Measurements from ENCODE around the gene STIM2. TPM values are rescaled to one million over a fixed set of nuclear protein-coding genes. Genes with fewer than 3 reads are reported as not detected.

The STIM2 gene
- total RNA-seq, 1 experiment from 2014 or later: 37.8 TPM

DNA sequence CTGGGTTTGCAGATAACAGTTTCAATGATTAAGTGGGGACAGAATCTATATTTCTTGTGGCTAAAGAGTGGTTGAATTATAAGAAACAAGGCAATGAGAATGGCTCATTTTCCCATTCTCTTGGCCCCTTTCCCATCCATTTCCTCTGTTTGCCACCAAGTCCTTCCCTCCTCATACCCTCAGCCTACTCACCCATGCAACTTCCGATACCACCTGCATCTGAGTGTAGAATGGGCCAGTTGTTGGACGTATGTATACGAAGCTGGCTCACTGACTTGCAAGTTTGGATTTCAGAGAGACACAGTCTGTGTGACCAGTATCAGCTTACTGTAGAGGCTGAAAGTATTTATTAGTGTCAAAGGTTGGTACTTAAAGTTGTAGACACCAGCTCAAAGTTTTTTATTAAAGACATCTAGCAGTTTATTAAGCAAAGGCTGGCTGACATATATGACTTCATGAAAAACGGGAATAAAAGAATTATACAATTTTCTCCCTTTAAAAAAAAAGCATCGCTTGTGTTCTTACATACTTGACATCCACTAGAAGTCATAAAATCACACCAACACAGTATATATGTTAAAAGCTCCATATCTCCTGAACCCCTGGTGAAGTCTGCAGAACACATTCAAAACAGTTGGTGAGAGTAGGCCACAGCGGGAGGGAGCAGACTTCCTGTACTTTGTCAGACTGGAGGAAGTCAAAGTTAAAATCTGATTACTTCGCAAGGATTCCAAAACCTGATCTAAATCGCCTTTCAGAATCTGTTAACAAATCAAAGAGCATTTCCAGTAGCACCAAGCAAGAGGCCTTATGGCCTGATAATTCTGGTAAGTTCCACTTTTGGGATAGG is 22.4 kb upstream of the STIM2 start:
- DNase-seq (ENCODE audit: low read depth): no peak

DNA sequence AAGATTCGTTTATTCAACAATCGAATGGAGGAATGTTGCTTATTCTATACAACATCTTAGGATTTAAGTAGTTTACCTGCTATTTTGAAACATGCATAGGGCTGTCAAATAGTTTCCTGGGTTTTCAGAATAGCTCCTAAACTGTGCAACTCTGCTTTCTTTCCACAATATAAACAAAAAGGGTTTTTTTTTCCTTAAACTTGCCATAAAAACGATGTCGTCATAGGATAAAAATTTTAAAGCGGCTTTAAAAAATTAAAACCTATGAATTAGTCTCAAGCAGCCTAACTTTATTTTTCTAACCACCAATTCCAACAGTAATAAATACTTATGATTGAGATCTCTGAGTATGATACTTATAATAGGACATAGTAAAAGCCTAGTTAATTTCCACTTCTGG is 21.6 kb upstream of the STIM2 start:
- DNase-seq (ENCODE audit: low read depth): no peak

DNA sequence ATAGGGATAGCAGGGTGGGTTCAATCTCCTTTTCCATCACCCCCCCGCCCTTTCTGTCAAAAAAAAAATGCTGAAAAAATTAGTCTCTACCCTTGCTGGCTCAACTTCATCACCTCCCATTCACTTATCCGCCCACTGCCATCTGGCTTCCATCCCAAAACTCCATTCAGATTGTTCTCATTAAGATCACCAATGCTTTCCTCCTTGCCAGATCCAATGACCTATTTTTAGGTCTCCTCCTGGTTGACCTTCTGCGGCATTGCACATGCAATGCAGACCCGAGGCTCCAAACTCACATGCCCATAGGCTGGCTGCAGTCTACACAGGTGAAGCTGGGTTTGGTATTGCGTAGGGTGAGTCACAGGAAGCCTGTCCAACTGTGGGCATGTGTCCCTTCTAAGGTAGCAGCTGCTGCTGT is 21.1 kb upstream of the STIM2 start:
- DNase-seq (ENCODE audit: low read depth): peak; percentile 70

DNA sequence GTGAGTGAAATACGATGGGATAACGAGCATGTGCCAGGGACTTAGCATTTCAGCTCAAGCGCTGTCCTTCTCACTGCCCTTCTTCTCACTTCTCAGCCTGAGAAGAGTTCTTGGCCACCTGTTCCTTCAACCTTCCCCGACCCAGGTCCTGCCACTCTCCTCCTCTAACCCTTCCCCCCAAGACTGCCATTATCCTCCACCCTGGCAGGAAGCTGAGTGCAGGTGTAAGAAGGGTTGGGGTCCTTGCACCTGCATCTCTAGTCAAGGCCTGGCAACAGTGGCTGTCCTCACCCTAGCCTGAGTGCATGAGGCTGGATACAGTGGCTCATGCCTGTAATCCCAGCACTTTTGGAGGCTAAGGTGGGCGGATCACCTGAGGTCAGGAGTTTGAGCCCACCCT is 19.9 kb upstream of the STIM2 start:
- no peak for DNase-seq (ENCODE audit: low read depth)

DNA sequence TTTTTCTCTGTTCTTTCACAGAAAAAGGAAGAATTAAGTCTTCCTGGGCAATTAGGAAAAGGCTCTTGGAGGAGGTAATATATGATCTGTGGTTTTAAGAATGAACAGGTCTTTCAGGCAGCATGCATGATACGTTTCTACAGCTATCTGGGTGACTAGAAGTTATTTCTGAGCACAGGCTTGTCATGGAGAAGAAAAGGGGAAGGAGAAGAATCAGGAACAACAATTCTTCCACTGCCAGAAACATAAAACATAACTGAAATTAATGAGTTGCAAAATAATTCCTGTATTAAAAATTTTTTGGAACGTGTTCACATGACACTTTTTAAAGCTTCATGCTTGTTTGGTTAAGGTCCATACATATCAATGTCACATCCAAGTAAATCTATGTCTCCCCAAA is 17.7 kb upstream of the STIM2 start:
- no peak for DNase-seq (ENCODE audit: low read depth)

DNA sequence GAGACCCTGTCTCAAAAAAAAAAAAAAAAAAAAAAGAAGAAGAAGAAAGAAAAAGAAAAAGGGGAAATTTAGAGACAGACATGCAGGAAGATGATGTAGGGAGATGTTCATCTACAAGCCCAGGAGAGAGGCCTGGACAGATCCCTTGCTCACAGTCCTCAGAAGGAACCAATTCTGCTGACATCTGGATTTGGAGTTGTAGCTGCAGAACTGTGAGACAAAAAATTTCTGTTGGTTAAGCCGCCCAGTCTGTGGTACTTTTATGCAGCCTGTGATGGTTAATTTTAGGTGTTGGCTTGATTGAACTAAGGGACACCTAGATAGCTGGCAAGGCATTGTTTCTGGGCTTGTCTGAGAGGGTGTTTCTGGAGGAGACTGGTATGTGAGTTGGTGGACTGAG is 10.1 kb upstream of the STIM2 start:
- no peak for DNase-seq (ENCODE audit: low read depth)

DNA sequence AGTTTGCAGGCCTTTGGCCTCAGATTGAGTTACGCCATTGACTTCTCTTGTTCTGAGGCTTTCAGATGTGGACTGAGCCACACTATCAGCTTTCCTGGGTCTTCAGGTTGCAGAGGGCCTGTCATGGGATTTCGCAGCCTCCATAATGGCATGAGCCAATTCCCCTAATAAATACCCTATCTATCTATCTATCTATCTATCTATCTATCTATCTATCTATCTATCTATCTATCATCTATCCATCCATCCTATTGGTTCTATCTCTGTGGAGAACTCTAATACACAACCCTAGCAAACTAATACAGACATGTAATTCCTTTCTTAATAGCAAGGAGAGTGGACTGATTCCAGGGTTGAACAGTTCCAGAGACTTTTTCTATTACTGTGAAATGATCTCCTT is 9.5 kb upstream of the STIM2 start:
- no peak for DNase-seq (ENCODE audit: low read depth)

DNA sequence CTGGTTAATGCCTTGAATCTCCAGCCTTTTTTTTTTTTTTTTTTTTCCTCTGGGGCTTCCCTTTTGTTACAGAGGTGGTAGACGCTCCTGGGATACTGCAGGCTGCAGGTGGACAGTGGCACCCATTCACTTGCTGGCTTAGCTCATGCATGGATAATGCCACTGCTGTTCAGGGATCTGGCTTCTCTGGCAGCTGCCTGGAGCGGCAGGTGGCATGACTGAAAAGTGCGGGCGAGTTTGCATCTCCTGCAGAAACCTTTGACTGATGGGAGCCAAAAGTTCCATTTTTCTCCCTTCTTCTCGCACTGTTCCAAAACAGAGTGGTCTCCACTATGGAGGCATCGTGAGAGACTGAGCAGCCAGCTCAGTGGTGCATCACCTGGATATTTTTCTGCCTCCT is 5.9 kb upstream of the STIM2 start:
- no peak for DNase-seq (ENCODE audit: low read depth)

DNA sequence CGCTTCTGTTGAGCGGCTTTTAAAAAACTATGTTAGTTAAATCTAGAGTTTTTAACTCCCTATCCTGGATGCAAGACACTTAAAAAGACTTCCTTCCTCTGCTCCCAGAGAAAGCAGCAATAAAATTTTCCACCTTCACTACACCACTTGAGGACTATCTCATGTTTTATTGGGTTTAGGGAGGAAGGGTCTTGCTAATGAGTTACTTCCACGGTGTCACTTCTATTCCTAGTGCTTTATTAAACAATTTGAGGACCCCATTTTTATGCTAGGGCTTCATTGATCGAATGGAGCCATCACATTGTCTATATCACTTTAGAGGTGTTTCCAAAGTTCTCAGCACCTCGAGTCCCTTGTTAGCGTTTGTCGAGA is 3.7 kb upstream of the STIM2 start:
- no peak for DNase-seq (ENCODE audit: low read depth)

DNA sequence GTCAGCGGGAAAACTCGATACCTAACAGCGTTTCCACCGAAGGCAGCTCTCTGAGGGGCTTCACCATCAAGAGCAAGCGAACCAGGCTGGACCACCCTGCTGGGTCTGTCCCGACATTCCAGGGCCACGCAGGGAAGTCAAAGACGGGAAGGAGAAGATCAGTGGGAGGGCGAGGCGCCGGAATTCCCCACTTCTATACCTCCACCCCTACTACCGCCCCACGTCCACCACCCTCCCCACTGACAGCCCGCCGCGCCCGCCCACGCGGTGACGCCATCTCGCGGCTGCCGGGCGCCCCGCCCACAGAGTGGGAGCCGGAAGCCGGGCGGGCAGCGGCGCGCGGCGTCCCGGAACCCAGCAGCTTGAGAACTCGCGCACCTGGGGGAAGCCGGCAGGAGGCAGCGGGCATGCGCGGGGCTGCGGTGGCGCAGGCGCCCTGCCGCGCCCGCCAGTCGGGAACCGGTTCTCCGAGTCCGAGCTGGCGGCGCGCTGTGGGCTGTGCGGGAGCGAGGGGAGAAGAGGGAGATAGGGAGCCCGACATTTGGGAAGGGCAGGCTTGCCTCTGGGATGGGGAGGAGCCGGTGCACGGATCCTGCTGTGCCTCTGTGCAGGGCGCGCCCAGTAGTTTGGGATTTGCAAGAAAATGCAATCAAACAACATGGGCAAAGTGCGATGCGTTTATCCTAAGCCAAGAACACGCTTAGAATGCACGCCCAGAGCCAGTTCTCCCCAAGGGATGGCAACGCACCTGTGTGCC is 3.2 kb upstream of the STIM2 start:
- DNase-seq (ENCODE audit: low read depth): peak; percentile 75

DNA sequence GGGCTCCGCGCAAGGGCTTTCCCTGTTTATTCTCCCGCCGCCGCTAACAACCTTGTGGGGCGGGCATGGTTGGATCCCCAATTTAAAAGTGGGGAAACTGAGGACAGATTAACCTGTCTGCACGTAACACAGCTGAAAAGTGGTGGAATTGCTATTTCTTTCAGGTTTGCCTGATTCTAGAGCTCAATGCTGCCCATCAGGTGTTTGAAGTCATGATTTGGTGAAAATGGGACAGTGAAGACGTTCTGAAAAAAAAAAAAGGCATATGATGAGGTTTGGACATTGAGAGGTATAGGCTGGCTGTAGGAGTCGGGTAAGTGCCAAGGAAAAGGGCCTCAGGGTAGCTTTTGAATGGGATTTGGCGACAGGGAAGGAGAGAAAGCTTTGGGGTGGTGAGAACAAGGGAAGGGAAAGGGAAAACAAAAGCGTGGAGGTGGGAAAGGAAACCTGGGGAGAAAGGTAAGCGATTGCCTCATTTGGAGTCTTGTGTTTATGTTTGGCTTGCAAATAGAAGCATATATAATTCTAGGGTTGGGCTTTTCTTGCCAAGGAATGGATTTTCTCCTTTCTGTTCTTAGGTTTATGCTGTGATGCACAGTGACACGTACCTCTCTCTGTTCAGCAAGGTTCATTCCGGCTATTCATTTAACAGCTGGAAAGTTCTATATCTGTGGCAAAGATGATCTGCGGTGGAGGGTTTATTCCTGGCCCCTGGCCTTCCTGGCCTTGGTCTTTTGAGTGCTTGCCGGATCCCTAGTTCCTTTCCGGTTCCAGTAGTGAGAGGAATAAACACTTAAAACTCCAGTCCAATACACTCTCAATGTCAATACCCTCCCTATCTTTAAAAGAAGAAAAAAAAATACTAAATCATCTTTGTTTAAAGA is 2.4 kb upstream of the STIM2 start:
- no peak for DNase-seq (ENCODE audit: low read depth)

DNA sequence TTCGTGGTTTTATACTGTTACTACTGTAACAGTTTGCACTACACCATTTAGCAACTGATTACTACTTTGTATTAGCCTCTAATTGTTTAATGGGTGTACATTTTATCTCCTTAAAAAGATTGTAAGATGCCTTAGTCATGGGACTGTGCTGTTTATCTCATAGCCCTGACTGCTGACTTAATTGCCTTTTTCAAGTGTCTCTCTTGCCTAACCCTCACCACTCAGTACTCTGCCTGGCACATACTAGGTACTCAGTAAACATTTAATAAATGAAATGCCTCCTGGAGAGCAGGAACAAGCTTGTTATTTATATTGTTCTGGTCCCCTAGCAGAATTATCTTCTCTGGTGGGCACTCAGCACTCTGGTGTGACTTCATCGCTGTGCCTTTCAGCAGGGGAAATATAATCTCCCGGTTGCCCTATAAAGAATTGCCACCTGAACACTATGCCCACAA is 1.7 kb upstream of the STIM2 start:
- DNase-seq (ENCODE audit: low read depth): no peak

DNA sequence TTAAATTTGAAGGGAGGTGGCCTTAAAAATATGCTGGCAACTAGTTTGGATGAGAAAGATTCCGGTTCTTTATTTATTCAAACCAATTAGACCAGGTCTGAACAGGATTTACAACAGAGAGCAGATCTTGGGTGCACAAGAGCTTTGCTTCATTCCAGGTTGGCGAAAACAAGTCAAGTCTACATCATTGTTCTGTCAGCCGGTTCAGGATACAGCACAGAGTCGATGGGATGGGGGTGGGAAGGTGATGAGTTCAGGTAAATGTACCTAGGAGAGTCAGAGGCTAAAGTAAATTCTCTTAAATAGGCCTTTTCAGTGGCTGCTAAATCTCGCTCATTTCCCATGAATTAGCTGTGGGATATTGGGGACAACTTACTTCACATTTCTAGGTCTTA is 882 bp upstream of the STIM2 start:
- DNase-seq (ENCODE audit: low read depth): no peak

DNA sequence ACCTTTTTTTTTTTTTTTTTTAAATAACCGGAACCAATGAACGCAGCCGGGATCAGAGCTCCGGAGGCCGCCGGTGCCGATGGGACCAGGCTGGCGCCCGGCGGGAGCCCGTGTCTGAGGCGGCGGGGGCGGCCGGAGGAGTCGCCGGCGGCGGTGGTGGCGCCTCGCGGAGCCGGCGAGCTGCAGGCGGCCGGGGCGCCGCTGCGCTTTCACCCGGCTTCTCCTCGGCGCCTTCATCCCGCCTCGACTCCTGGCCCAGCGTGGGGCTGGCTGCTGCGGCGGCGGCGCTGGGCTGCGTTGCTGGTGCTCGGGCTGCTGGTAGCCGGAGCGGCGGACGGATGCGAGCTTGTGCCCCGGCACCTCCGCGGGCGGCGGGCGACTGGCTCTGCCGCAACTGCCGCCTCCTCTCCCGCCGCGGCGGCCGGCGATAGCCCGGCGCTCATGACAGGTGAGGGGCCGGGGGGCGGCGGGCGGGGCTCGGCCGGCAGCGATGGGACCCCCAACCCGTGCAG is 337 bp downstream of the STIM2 start:
- peak; percentile 41 for DNase-seq (ENCODE audit: low read depth)

DNA sequence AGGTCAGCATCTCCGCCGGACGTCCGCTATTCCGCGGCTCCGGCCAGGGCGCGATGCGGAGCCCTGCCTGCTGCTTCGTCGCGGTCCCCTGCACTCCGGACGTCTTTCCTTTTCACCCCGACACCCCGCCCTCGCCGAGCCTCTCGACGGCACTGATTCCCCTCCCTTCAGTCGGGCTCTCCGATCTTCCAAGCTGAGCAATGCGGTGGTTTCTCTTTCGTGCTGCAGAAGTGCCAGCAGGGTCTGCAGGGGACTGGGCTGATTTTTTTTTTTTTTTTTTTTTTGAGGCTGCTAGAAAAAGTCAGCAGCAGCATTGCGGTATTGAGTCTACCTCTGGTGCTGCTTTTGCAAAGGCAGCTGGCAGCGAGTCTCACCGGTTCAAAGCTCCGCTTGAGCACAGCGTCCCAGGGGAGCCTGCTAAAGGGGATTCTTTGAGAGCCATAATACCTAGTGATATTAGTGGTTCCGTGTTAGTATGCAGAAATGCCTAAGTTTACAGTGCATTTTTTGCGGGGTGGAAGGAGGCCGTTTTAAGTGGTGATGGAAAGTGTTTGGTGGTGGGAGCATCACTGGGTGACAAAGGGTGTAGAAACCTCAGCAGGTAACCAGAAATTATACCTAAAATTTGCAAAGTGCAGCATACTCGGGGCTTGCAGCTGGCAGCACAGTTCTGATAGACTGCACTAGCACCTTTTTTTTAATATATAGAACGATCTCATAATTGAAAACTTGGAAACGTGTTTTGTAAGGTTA is 969 bp downstream of the STIM2 start:
- peak; percentile 69 for DNase-seq (ENCODE audit: low read depth)

DNA sequence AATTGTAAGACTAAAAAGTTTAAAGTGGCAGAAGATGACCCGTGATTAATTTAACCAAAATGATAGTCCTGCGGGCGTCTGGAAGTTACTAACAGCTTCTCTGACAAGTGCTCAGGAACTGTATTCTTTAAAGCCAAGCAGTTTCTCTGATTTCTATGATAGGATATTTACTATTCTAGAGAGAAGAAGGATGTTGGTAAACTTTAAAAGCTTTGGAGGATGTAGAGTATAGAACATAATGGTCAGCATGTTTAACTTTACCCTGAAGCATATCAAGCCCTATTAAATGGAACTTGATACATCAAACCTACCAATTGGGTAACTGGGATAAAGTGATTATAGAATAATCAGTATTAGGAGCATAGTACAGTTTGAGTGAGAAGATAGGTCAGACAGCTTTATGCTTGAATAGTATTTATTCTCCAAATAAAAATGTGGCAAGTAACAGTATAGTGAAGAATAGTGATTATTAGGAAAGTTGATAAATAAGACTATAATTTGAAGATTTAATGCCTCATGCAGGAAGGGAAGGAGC is 1.8 kb downstream of the STIM2 start:
- no peak for DNase-seq (ENCODE audit: low read depth)

DNA sequence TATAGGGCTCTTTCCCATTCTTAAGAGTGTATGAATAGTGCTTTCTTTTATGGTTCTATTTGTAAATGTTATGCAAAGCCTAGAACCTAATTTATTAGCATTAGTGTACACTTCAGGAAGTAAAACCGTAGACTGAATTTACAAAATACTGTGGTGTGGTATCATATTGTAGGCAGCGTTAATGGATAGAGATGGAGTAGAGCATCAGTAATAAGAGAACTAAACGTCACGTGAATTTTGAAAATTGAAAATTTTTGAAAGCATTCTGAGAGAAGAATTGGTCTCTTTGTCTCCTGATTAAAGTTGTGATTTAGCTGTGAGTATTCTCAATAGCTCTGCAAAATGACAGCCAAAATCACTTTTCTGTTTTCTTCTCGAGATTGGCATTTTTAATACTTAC is 2.9 kb downstream of the STIM2 start:
- no peak for DNase-seq (ENCODE audit: low read depth)

DNA sequence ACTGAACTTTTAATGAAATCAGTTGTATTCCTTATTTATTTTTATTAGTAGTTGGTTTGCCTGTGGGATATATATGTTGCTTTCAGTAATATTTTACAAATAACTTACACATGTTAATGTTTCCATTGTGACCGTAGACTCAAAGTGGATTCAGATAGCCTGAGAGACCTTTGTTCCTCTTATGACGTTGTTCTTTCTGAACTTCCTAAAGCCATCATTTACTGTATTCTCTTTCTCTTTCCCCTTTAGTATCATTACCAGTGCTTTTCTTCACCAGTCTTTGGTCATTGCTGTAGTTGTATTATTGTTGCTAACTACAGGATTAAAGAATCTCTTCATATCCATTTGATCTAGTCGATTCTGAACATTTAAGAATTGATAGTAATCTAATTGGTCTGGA is 4.3 kb downstream of the STIM2 start:
- DNase-seq (ENCODE audit: low read depth): no peak

DNA sequence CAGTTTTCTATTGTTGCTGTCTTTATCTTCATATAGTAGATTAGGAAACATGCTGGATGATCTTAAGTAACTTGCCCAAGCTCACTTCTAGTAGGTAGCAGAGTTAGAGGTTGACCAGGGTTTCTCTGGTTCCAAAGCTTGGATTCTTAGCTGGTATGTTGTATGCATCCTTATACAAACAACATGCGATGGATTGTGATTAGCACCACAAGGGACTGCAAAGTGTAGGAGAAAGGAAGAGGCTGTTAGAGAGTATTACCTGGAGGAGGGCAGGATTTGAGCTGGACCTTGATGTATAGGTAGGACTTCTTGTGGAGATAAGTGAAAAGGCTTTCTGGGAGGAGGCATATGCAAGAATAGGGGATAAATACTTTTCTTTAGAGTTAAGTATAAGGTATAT is 5.6 kb downstream of the STIM2 start:
- no peak for DNase-seq (ENCODE audit: low read depth)

DNA sequence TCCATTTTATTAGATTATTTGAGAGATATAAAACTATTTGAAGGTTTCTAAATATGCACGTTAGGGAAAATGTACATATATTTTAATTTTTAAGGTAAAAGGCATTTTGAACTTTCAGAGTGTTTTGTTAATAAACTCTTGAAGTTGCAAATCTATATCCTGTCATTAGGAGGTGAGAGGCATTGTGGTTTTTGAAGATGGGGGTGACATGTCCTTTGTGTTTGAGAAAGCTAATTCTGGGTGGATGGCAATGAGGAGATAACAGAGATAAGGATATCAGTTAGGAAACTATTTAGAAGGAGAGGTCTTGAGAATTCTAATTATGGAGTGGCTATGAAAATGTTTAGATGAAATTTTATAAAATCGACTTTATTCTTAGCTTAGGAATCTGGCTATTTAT is 6.1 kb downstream of the STIM2 start:
- no peak for DNase-seq (ENCODE audit: low read depth)
